Tibial nerve (tissue), 4 donors: ENCODE measurements around the gene CRYBG3. TPM values are rescaled to one million over a fixed set of nuclear protein-coding genes. Genes with fewer than 3 reads are reported as not detected.
A peak's percentile ranks its signal among the peaks of the same experiment; 100 is the strongest.

Source experiments
- DNase-seq, 2 donors: peaks; one replicate each; pipeline ENCODE4 v3.0.0-alpha.2; 2019; ENCODE audit warnings: low spot score in 2 of 2
- H3K27ac ChIP-seq, 4 donors: fragments of 200-600 bp; sonication (generic) in 3 of 4; one replicate each; pipeline ENCODE4 v1.5.1; 2017 to 2019; ENCODE audit warnings: mild to moderate bottlenecking in 1 of 4
- H3K27me3 ChIP-seq, 2 donors: fragments of 200-600 bp; sonication (generic) in 1 of 2; one replicate each; pipeline versions ENCODE4 v1.5.1 to v1.6.0; 2017 to 2019
- H3K36me3 ChIP-seq, 3 donors: fragments of 200-600 bp; sonication (generic); one replicate each; pipeline ENCODE4 v1.5.1; 2018 to 2019
- H3K4me1 ChIP-seq, 4 donors: fragments of 200-600 bp; sonication (generic) in 3 of 4; one replicate each; pipeline ENCODE4 v1.5.1; 2017 to 2019
- H3K4me3 ChIP-seq, 4 donors: fragments of 200-600 bp; sonication (generic) in 3 of 4; one replicate each; pipeline ENCODE4 v1.5.1; 2017 to 2019; ENCODE audit warnings: mild to moderate bottlenecking in 1 of 4, moderate library complexity in 1 of 4
- H3K9me3 ChIP-seq, 4 donors: fragments of 200-600 bp; sonication (generic) in 3 of 4; one replicate each; pipeline ENCODE4 v1.5.1; 2017 to 2019
- EP300 ChIP-seq, 2 donors: sonication (generic); formaldehyde crosslinking; IDR thresholded peaks; one replicate each; pipeline ENCODE4 v1.6.1; 2017; ENCODE audit warnings: antibody characterized with exemption in 2 of 2, mild to moderate bottlenecking in 1 of 2
- POLR2A ChIP-seq, 2 donors: fragments of 450-650 bp; IDR thresholded peaks; one replicate each; pipeline ENCODE4 v1.6.1; 2017; ENCODE audit warnings: antibody characterized with exemption in 2 of 2, mild to moderate bottlenecking in 2 of 2, moderate library complexity in 2 of 2
- WGBS, 2 donors: methylation state at CpG; one replicate each; pipeline ENCODE4 v1.1.5; 2018; 5-methylcytosine and 5-hydroxymethylcytosine counted together
- total RNA-seq, 4 donors: library from RNA; depleted of rRNA; stranded (reverse); fragments of >200 nt; gene quantifications; one replicate each; pipeline ENCODE4 v1.1.0, GENCODE V29; 2016
- TF ChIP-seq, protein P1 (sequence below), 5 experiments: fragments of 200-600 bp in 3 of 5; fragments of 450-650 bp in 2 of 5; sonication (generic) in 3 of 5; IDR thresholded peaks; one replicate each; pipeline ENCODE4 v1.5.1; 2016 to 2019; ENCODE audit warnings: antibody characterized with exemption in 5 of 5, mild to moderate bottlenecking in 3 of 5, moderate library complexity in 2 of 5

CRYBG3 gene
- total RNA-seq, 4 donors from 2014 or later = 30.9 to 48.1 (median 32.1) TPM

GRCh38 chr3:97882975-97883598, 61.3 kb downstream of the CRYBG3 start:
- H3K9me3 ChIP-seq = no peaks in the 10 kb centered on the region
- H3K4me3 ChIP-seq = no peak overlapping the region
- H3K27me3 ChIP-seq = no peaks in the 10 kb centered on the region
- H3K27ac ChIP-seq = peak overlapping the region in 3 of 4 donors; percentile 1 to 76 (median 31)
- peaks cover 0 to 22% (median 0%) of the 10 kb centered on the region in 3 donors for H3K36me3 ChIP-seq
- DNase-seq = no peak
- no peak for TF ChIP-seq EP300 (IDR thresholded peaks at IDR 0.05)
- TF ChIP-seq POLR2A (IDR thresholded peaks at IDR 0.05) = no peak
- TF ChIP-seq, protein P1, sequence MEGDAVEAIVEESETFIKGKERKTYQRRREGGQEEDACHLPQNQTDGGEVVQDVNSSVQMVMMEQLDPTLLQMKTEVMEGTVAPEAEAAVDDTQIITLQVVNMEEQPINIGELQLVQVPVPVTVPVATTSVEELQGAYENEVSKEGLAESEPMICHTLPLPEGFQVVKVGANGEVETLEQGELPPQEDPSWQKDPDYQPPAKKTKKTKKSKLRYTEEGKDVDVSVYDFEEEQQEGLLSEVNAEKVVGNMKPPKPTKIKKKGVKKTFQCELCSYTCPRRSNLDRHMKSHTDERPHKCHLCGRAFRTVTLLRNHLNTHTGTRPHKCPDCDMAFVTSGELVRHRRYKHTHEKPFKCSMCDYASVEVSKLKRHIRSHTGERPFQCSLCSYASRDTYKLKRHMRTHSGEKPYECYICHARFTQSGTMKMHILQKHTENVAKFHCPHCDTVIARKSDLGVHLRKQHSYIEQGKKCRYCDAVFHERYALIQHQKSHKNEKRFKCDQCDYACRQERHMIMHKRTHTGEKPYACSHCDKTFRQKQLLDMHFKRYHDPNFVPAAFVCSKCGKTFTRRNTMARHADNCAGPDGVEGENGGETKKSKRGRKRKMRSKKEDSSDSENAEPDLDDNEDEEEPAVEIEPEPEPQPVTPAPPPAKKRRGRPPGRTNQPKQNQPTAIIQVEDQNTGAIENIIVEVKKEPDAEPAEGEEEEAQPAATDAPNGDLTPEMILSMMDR (IDR thresholded peaks at IDR 0.05) = no peak
- H3K4me1 ChIP-seq = peaks cover 0 to 50% (median 19%) of the 10 kb centered on the region in 4 donors
- 42 to 47% methylated on average over 5 of the region's 5 CpGs for WGBS, 2 donors

- Histone ChIP-seq H3K36me3 (peaks cover 0 to 28% (median 0%) of the 10 kb centered on the region in 3 donors), H3K27me3 (no peaks in the 10 kb centered on the region), H3K27ac (peak overlapping the region in 3 of 4 donors; percentile 1 to 76 (median 31)), H3K9me3 (no peaks in the 10 kb centered on the region), H3K4me3 (no peak overlapping the region), H3K4me1 (peaks cover 0 to 50% (median 19%) of the 10 kb centered on the region in 4 donors)
- WGBS, 2 donors = 17 to 30% methylated on average over 4 of the region's 4 CpGs
- no peak for DNase-seq
- no peak for TF ChIP-seq EP300 (IDR thresholded peaks at IDR 0.05)
- TF ChIP-seq, protein P1 (IDR thresholded peaks at IDR 0.05) = no peak
Measured at GRCh38 chr3:97883736-97884135, 61.9 kb downstream of the CRYBG3 start.

- H3K36me3 ChIP-seq = peaks cover 0 to 38% (median 0%) of the 10 kb centered on the region in 3 donors
- H3K4me3 ChIP-seq = no peak overlapping the region
- TF ChIP-seq POLR2A (IDR thresholded peaks at IDR 0.05) = no peak
- TF ChIP-seq, protein P1 (IDR thresholded peaks at IDR 0.05) = no peak
- no peak for TF ChIP-seq EP300 (IDR thresholded peaks at IDR 0.05)
- H3K4me1 ChIP-seq = peaks cover 0 to 49% (median 19%) of the 10 kb centered on the region in 4 donors
- no peaks in the 10 kb centered on the region for H3K9me3 ChIP-seq
- peak overlapping the region in 2 of 4 donors; percentile 31 to 76 for H3K27ac ChIP-seq
- DNase-seq = no peak
- WGBS, 2 donors = 28% methylated on average over 2 of the region's 2 CpGs
- H3K27me3 ChIP-seq = no peaks in the 10 kb centered on the region
Measured at GRCh38 chr3:97884586-97885123, 62.8 kb downstream of the CRYBG3 start.

DNA sequence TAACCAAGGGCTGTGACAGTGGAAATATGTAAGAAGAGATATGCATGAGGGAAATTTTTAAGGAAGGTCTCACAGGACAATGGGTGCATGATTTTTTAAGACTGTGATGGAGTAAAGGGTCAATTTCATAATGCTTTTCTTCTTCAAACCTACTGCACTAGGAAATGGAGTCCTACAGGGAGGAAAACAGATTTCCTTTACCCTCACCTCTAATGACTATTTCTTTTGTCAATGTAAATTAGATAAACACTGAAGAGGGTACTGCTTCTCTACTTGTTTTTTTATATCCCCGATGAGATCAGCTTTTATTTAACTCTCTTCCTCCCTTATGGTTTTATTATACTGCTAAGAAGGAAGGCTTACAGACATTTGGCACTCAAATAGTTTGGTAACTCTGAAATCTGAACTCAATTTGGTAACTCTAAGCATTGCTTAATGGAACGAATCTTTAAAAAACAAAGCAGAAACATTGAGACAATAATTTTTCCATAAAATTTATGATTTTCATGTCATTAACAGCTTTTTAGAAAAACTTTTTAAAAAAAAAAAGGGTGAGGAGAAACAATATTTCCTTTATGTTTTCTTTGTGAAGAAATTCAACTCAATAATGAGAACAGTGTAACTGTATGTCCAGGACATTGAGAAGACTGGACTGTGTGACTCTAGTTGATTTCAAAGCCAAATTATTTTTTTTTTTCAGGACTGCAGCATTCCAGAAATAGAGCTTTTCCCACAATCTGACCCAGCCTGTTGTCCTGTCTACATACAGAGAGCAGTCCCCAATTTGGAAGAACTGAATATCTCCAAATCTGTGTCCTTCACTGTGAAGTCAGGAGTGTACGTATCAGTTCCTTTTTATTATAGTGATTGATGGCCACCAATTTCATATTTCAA, 64.4 kb downstream of the CRYBG3 start:
- 33 to 36% methylated on average over 3 of the region's 3 CpGs for WGBS, 2 donors
- Histone ChIP-seq H3K27me3 (no peaks in the 10 kb centered on the region), H3K27ac (peak overlapping the region in 2 of 4 donors; percentile 15 to 76), H3K36me3 (peaks cover 0 to 45% (median 0%) of the 10 kb centered on the region in 3 donors), H3K4me1 (peaks cover 0 to 45% (median 19%) of the 10 kb centered on the region in 4 donors), H3K9me3 (no peaks in the 10 kb centered on the region), H3K4me3 (no peak overlapping the region)
- TF ChIP-seq EP300 (IDR thresholded peaks at IDR 0.05) (no peak), POLR2A (IDR thresholded peaks at IDR 0.05) (no peak)
- TF ChIP-seq, protein P1 (IDR thresholded peaks at IDR 0.05) = no peak
- no peak for DNase-seq
